PC-3 (cell line): ENCODE measurements around the gene AMZ1. TPM values are rescaled to one million over a fixed set of nuclear protein-coding genes. Genes with fewer than 3 reads are reported as not detected.

ENCODE experiments used
- ATAC-seq: fragments of 200-7000 bp; cut with Tn5 transposase; 2 replicates; pipeline ENCODE4 v1.9.1; 2020; ENCODE audit warnings: mild to moderate bottlenecking, moderate library complexity
- BruUV-seq: library from RNA; stranded (reverse); fragments of 400-500 nt; replicated peaks from 2 replicates; lab custom pipeline; 2021; lab: Mats Ljungman, UMichigan
- CTCF ChIA-PET: fragments of 300-600 bp; sonication (Branson Sonifier 250); formaldehyde crosslinking; loops from one replicate; lab custom pipeline; 2022; ENCODE audit warnings: antibody characterized with exemption; lab: Charles Lee
- POLR2A ChIA-PET: fragments of 300-600 bp; sonication (Branson Sonifier 250); formaldehyde crosslinking; loops from one replicate; lab custom pipeline; 2022; ENCODE audit warnings: antibody characterized with exemption; ENCODE audit not compliant: unreplicated experiment; lab: Charles Lee
- DNase-seq: peaks from one replicate; pipeline ENCODE4 v3.0.0-alpha.2; 2015
- H2AFZ ChIP-seq: fragments of 300-600 bp; sonication (generic); 2 replicates; pipeline ENCODE4 v1.6.0; 2016; ENCODE audit warnings: antibody characterized with exemption, low read length
- H3F3A ChIP-seq: fragments of 300-600 bp; sonication (generic); one replicate; pipeline ENCODE4 v1.6.0; 2017; ENCODE audit warnings: antibody characterized with exemption, low read length, control low read depth, mild to moderate bottlenecking; ENCODE audit not compliant: unreplicated experiment
- H3K27ac ChIP-seq: fragments of 300-600 bp; sonication (generic); 2 replicates; pipeline ENCODE4 v1.5.1; 2016; ENCODE audit warnings: mild to moderate bottlenecking, low read length
- H3K27me3 ChIP-seq: fragments of 300-600 bp; sonication (generic); 2 replicates; pipeline ENCODE4 v1.6.1; 2016; ENCODE audit warnings: low read length, mixed read lengths
- H3K36me3 ChIP-seq: fragments of 300-600 bp; sonication (generic); 2 replicates; pipeline ENCODE4 v1.6.1; 2016; ENCODE audit warnings: low read depth, mixed run types, low read length, mixed read lengths
- H3K4me1 ChIP-seq: fragments of 300-600 bp; sonication (generic); 2 replicates; pipeline ENCODE4 v1.5.1; 2016; ENCODE audit warnings: low read length; ENCODE audit not compliant: insufficient read depth
- H3K4me2 ChIP-seq: fragments of 300-600 bp; sonication (generic); 2 replicates; pipeline ENCODE4 v1.6.0; 2016; ENCODE audit warnings: low read length
- H3K4me3 ChIP-seq: fragments of 300-600 bp; sonication (generic); 2 replicates; pipeline ENCODE4 v1.5.1; 2016; ENCODE audit warnings: mild to moderate bottlenecking, low read length, mixed read lengths
- H3K79me2 ChIP-seq: fragments of 300-600 bp; sonication (generic); 2 replicates; pipeline ENCODE4 v1.6.1; 2017; ENCODE audit warnings: low read length, mixed read lengths
- H3K9ac ChIP-seq: fragments of 300-600 bp; sonication (generic); 2 replicates; pipeline ENCODE4 v1.6.0; 2016; ENCODE audit warnings: mild to moderate bottlenecking, low read length
- H3K9me2 ChIP-seq: fragments of 300-600 bp; sonication (generic); replicated peaks from 2 replicates; pipeline ENCODE4 v1.6.1; 2016; ENCODE audit warnings: mixed run types, low read length, mixed read lengths
- H3K9me3 ChIP-seq: fragments of 300-600 bp; sonication (generic); 2 replicates; pipeline ENCODE4 v1.6.1; 2016; ENCODE audit warnings: low read length, mixed read lengths
- H4K20me1 ChIP-seq: fragments of 300-600 bp; sonication (generic); 2 replicates; pipeline ENCODE4 v1.6.1; 2016; ENCODE audit warnings: low read length, mixed read lengths
- EZH2 ChIP-seq: fragments of 300-600 bp; sonication (generic); IDR thresholded peaks from one replicate; pipeline ENCODE4 v1.6.1; 2017; ENCODE audit warnings: antibody characterized with exemption, mild to moderate bottlenecking, low read length; ENCODE audit not compliant: unreplicated experiment
- EZH2phosphoT487 ChIP-seq: fragments of 300-600 bp; sonication (generic); IDR thresholded peaks from 2 replicates; pipeline ENCODE4 v1.6.1; 2018; ENCODE audit warnings: mild to moderate bottlenecking, antibody characterized with exemption, low read length, borderline replicate concordance
- intact Hi-C: fragments of 100-400 bp; cut with micrococcal nuclease; formaldehyde crosslinking; loops from 2 replicates; pipeline ENCODE4 v1.9.0; 2023
- total RNA-seq: library from RNA; depleted of rRNA; stranded (reverse); fragments of >200 nt; gene quantifications from 2 replicates; pipeline ENCODE4 v1.2.3, GENCODE V29; 2014
- TF ChIP-seq, protein P1 (sequence below): fragments of 300-600 bp; sonication (generic); conservative IDR thresholded peaks from 2 replicates; pipeline ENCODE4 v1.5.1; 2017; ENCODE audit warnings: antibody characterized with exemption, low read depth, mild to moderate bottlenecking, low read length

Gene AMZ1
- total RNA-seq, 1 experiment from 2014 or later = not detected

- BruUV-seq = no TSS peak
- Histone ChIP-seq H2AFZ (no peak overlapping the region), H3K36me3 (no peaks in the 10 kb centered on the region), H3F3A (peaks cover 18% of the 10 kb centered on the region), H4K20me1 (no peaks in the 10 kb centered on the region), H3K79me2 (peaks cover 30% of the 10 kb centered on the region), H3K4me3 (no peak overlapping the region), H3K27me3 (no peaks in the 10 kb centered on the region), H3K4me1 (peaks cover 35% of the 10 kb centered on the region), H3K9me3 (no peaks in the 10 kb centered on the region), H3K4me2 (no peak overlapping the region), H3K9me2 (no peaks in the 10 kb centered on the region), H3K27ac (no peak overlapping the region), H3K9ac (no peak overlapping the region)
- ATAC-seq (peak; percentile 19), DNase-seq (peak; percentile 62)
- TF ChIP-seq, protein P1, sequence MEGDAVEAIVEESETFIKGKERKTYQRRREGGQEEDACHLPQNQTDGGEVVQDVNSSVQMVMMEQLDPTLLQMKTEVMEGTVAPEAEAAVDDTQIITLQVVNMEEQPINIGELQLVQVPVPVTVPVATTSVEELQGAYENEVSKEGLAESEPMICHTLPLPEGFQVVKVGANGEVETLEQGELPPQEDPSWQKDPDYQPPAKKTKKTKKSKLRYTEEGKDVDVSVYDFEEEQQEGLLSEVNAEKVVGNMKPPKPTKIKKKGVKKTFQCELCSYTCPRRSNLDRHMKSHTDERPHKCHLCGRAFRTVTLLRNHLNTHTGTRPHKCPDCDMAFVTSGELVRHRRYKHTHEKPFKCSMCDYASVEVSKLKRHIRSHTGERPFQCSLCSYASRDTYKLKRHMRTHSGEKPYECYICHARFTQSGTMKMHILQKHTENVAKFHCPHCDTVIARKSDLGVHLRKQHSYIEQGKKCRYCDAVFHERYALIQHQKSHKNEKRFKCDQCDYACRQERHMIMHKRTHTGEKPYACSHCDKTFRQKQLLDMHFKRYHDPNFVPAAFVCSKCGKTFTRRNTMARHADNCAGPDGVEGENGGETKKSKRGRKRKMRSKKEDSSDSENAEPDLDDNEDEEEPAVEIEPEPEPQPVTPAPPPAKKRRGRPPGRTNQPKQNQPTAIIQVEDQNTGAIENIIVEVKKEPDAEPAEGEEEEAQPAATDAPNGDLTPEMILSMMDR = peak; percentile 68
- no peak for TF ChIP-seq EZH2
- TF ChIP-seq EZH2phosphoT487 = no peak
- ChIA-PET CTCF (interaction anchor here (0.5 to 1.4 kb wide), 4 partner anchors 39 to 81 kb away, joined by 3 to 7 read pairs (median 5); no protein-coding TSS in a partner anchor), POLR2A (interaction anchor here (0.7 kb wide), 1 partner anchor 49 kb away, joined by 6 read pairs; no protein-coding TSS in a partner anchor)
- intact Hi-C loops = no loop called here
Observed at GRCh38 chr7:2760098-2760889, 72.3 kb downstream of the AMZ1 start.

- H3K9ac ChIP-seq = no peak overlapping the region
- no peaks in the 10 kb centered on the region for H3K9me2 ChIP-seq
- intact Hi-C loops = no loop called here
- no peaks in the 10 kb centered on the region for H3K36me3 ChIP-seq
- ATAC-seq (no peak), DNase-seq (no peak)
- no TSS peak for BruUV-seq
- H3K4me1 ChIP-seq = peaks cover 32% of the 10 kb centered on the region
- H3K27ac ChIP-seq = no peak overlapping the region
- H2AFZ ChIP-seq = no peak overlapping the region
- ChIA-PET CTCF (interaction anchor here (1.0 to 1.4 kb wide), 2 partner anchors 40 to 41 kb away, joined by 3 to 7 read pairs; no protein-coding TSS in a partner anchor), POLR2A (no interaction called here)
- no peak overlapping the region for H3K4me2 ChIP-seq
- peaks cover 18% of the 10 kb centered on the region for H3F3A ChIP-seq
- H3K4me3 ChIP-seq = no peak overlapping the region
- H3K79me2 ChIP-seq = peaks cover 21% of the 10 kb centered on the region
- TF ChIP-seq, protein P1 = no peak
- TF ChIP-seq EZH2phosphoT487 (no peak), EZH2 (no peak)
- no peaks in the 10 kb centered on the region for H4K20me1 ChIP-seq
- H3K9me3 ChIP-seq = no peaks in the 10 kb centered on the region
- H3K27me3 ChIP-seq = no peaks in the 10 kb centered on the region
Observed at GRCh38 chr7:2761131-2761624, 73.2 kb downstream of the AMZ1 start.
